Spleen (tissue), 7 donors: ENCODE results near the gene NDUFS5.

Experiments
- CTCF ChIP-seq, 11 experiments: fragments of 200-600 bp in 7 of 11; fragments of 450-650 bp in 4 of 11; sonication (generic) in 4 of 11; IDR thresholded peaks in 8 of 11; conservative IDR thresholded peaks in 3 of 11; 1 replicate in 7 of 11; 2 replicates in 4 of 11; pipeline versions ENCODE4 v1.4.0 to v1.8.0; 2016 to 2021; ENCODE audit warnings: antibody characterized with exemption in 11 of 11, inconsistent platforms in 4 of 11, mild to moderate bottlenecking in 1 of 11
- POLR2A ChIP-seq, 3 donors: fragments of 450-650 bp; IDR thresholded peaks; one replicate each; pipeline ENCODE4 v1.5.1; 2017; ENCODE audit warnings: antibody characterized with exemption in 3 of 3, mild to moderate bottlenecking in 1 of 3
- donor health status: DM: no; HTN: no; CAD: no; lungs with moderate emphysema.
- donor health status: DM: no; HTN: no; CAD: no.
- donor health status: DM: no; HTN: no; CAD: no.

- TF ChIP-seq CTCF (IDR thresholded peaks at IDR 0.05 in 8 of 11, conservative IDR thresholded peaks at IDR 0.05 in 3 of 11) = no peak
- TF ChIP-seq POLR2A (IDR thresholded peaks at IDR 0.05) = no peak
These were observed 37.6 kb downstream of the NDUFS5 start for GRCh38 chr1:39063775-39064174.
